ENCODE data around the gene PTPRH.
"Not testable (repeated sequence)": the region's sequence is repeated elsewhere in the genome, so short reads cannot be mapped to it uniquely, and the experiment has no call there.

Gene PTPRH

DNA sequence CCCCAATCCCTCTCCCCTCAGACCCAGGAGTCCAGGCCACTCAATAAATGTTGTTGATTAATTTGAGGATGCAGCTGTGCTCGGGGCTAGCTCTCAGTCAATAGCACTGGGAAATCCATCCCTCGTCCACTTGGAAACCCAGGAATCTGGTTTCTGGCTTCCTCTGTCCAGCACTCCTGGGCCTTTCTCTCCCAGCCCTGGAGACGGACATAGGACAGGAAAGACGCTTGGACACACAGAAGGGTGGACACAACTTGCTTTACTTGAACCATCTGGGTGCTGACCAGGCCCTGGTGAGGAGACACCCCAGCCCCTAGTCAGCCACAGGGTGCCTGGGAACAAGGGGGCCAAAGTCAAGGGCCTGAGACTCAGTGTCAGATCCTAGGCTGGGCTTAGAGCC is 50.9 kb downstream of the PTPRH start:
- H3K27ac ChIP-seq, result no peak overlapping the region
- TF ChIP-seq, protein P1, sequence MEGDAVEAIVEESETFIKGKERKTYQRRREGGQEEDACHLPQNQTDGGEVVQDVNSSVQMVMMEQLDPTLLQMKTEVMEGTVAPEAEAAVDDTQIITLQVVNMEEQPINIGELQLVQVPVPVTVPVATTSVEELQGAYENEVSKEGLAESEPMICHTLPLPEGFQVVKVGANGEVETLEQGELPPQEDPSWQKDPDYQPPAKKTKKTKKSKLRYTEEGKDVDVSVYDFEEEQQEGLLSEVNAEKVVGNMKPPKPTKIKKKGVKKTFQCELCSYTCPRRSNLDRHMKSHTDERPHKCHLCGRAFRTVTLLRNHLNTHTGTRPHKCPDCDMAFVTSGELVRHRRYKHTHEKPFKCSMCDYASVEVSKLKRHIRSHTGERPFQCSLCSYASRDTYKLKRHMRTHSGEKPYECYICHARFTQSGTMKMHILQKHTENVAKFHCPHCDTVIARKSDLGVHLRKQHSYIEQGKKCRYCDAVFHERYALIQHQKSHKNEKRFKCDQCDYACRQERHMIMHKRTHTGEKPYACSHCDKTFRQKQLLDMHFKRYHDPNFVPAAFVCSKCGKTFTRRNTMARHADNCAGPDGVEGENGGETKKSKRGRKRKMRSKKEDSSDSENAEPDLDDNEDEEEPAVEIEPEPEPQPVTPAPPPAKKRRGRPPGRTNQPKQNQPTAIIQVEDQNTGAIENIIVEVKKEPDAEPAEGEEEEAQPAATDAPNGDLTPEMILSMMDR (conservative IDR thresholded peaks at IDR 0.05), result no peak

- TF ChIP-seq, protein P1 (conservative IDR thresholded peaks at IDR 0.05), result no peak
- H3K27ac ChIP-seq, result no peak within 1 kb of the TSS
Measured at GRCh38 chr19:55157064-55157908, 52.0 kb downstream of the PTPRH start, which contains the start of gene TNNI3. TSS of gene TNNI3 (minus strand) at chr19:55157732. CDS start at chr19:55157589, 143 bp downstream.

GRCh38 chr19:55156202-55157063 is 52.9 kb downstream of the PTPRH start:
- H3K27ac ChIP-seq, result no peak overlapping the region
- TF ChIP-seq, protein P1 (conservative IDR thresholded peaks at IDR 0.05), result no peak

DNA sequence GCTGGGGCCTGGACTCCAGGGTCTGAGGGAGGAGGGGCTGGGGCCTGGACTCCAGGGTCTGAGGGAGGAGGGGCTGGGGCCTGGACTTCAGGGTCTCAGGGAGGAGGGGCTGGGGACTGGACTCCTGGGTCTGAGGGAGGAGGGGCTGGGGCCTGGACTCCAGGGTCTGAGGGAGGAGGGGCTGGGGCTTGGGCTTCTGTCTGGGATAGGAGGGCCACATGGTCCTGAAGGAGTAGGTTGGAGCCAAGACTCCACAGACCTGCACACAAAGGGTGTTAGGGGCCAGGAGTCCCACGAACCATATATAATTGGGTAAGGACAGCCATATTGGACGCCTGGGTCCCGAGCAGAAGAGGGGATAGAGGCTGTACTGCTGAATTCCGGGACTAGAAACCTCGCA is 53.5 kb downstream of the PTPRH start:
- H3K27ac ChIP-seq, result not testable (repeated sequence)

DNA sequence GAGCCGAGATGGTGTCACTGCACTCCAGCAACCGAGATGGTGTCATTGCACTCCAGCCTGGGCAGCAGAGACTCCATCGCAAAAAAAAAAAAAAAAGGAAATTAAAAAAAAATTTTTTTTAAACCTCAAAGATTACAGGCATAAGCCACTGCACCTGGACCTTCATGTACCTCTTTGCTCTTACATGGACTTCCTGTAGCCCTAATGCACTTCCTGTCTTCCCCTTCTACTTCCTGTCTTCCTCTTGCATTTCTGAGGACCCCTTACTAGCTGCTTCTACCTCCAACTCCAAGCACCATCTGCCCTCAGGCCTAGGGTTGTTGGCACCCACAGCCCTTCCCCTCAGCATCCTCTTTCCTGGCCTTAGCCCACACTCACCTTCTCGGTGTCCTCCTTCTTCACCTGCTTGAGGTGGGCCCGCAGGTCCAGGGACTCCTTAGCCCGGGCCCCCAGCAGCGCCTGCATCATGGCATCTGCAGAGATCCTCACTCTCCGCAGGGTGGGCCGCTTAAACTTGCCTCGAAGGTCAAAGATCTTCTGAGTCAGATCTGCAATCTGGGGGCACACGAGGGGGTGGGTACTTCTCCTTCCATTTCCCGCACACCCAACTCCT is 55.5 kb downstream of the PTPRH start:
- no peak overlapping the region for H3K27ac ChIP-seq
- TF ChIP-seq, protein P1 (conservative IDR thresholded peaks at IDR 0.05), result no peak

- no peak overlapping the region for H3K27ac ChIP-seq
- TF ChIP-seq, protein P1 (conservative IDR thresholded peaks at IDR 0.05), result no peak
Measured at GRCh38 chr19:55152017-55152416, 57.3 kb downstream of the PTPRH start.

DNA sequence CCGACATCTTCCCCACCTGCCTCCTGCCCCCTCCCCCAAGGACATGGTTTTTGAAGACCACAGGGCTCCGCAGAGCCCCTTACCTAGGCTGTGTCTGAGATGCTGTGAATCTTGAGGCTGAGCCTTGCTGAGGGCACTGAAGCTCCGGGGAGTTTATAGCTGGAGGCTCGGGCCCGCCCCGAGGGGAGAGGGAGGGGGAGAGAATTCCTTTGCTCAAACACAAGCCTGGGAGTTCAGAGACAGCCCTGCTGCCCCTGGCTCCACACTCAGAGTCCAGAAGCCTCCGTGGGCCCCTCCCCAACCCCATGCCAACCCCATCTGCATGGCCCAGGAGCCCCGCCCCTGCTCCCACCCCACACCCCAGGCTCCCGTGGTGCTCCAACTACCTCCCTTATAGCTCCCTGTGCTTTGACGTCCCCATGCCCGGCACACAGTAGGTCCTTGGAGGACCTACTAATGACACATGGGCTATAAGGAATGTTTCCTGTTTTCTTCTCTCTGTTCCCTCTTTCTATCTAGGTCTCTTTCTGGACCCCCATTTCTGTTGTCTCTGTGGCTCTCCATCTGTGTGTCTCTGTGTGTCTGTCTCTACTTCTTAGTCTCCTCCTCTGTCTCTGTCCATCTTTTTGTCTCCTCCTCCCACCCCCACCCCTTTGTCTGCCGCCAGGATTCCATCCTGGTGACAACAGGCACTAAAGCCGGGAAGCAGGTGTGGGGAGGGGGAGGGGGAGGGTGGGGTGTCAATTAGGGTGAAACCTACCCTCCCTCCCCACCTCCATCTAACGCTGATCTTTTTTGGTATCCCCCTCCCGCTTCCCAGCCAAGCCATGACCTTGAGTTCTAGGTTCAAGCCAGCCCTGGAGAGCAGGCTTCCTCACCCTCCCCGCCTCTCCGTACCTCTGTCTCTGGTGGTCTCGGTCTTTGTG is 60.0 kb downstream of the PTPRH start, which contains the start of gene TNNT1:
Gene TNNT1, minus strand, starts transcription at position 129 of the 926 bp plus-strand sequence. CDS start 2,049 bp downstream, outside the sequence.
- H3K27ac ChIP-seq, result no peak within 1 kb of the TSS
- TF ChIP-seq, protein P1 (conservative IDR thresholded peaks at IDR 0.05), result no peak
